CD14-positive monocyte (primary cell): ENCODE results near the gene LAGE3. TPM values are rescaled to one million over a fixed set of nuclear protein-coding genes. Genes with fewer than 3 reads are reported as not detected.

Experiments
- DNase-seq, 3 donors: peaks; one replicate each; pipeline ENCODE4 v3.0.0-alpha.2; 2011 to 2022
- H2AFZ ChIP-seq: 2 replicates; pipeline ENCODE4 v1.6.0; 2012; ENCODE audit warnings: mild to moderate bottlenecking, low read depth, low read length, inconsistent platforms; ENCODE audit not compliant: insufficient read depth, poor library complexity, severe bottlenecking
- H3K27ac ChIP-seq, 2 donors: 1 replicate in 1 of 2; 2 replicates in 1 of 2; pipeline ENCODE4 v1.5.1; 2012 to 2013; ENCODE audit warnings: low read length in 2 of 2, control low read depth in 1 of 2, inconsistent platforms in 1 of 2, low read depth in 1 of 2, mild to moderate bottlenecking in 1 of 2
- H3K27me3 ChIP-seq, 2 donors: one replicate each; pipeline versions ENCODE4 v1.6.0 to v1.6.1; 2011 to 2013; ENCODE audit warnings: low read length in 2 of 2; ENCODE audit not compliant: control insufficient read depth in 2 of 2, insufficient read depth in 2 of 2
- H3K36me3 ChIP-seq, 2 donors: replicated peaks in 1 of 2; 1 replicate in 1 of 2; 2 replicates in 1 of 2; pipeline versions ENCODE4 v1.5.1 to v1.6.1; 2012 to 2013; ENCODE audit warnings: low read length in 2 of 2, control low read depth in 1 of 2, inconsistent platforms in 1 of 2, mild to moderate bottlenecking in 1 of 2; ENCODE audit not compliant: insufficient read depth in 2 of 2, control insufficient read depth in 1 of 2
- H3K4me1 ChIP-seq, 2 donors: 1 replicate in 1 of 2; 2 replicates in 1 of 2; pipeline versions ENCODE4 v1.5.1 to v1.6.1; 2012 to 2013; ENCODE audit warnings: low read length in 2 of 2, control low read depth in 1 of 2, inconsistent platforms in 1 of 2, mild to moderate bottlenecking in 1 of 2, moderate library complexity in 1 of 2; ENCODE audit not compliant: insufficient read depth in 2 of 2, control insufficient read depth in 1 of 2
- H3K4me2 ChIP-seq: replicated peaks from 2 replicates; pipeline ENCODE3; 2012; ENCODE audit warnings: low read length, moderate library complexity, mild to moderate bottlenecking; ENCODE audit not compliant: poor library complexity, severe bottlenecking; ENCODE audit errors: extremely low read depth
- H3K4me3 ChIP-seq, 3 experiments: fragments of 200-600 bp in 1 of 3; sonication (generic) in 1 of 3; replicated peaks in 1 of 3; 1 replicate in 2 of 3; 2 replicates in 1 of 3; pipeline ENCODE4 v1.5.1; 2011 to 2013; ENCODE audit warnings: low read length in 3 of 3, mild to moderate bottlenecking in 3 of 3, control low read depth in 2 of 3, low read depth in 2 of 3, inconsistent platforms in 1 of 3, moderate library complexity in 1 of 3
- H3K79me2 ChIP-seq: 2 replicates; pipeline ENCODE4 v1.6.0; 2012; ENCODE audit warnings: mild to moderate bottlenecking, control low read depth, inconsistent platforms, low read length, moderate library complexity; ENCODE audit not compliant: insufficient read depth
- H3K9ac ChIP-seq: 2 replicates; pipeline ENCODE4 v1.6.0; 2017; ENCODE audit warnings: low read length, mild to moderate bottlenecking; ENCODE audit not compliant: insufficient read depth, poor library complexity, severe bottlenecking
- H3K9me3 ChIP-seq, 2 donors: replicated peaks in 1 of 2; 1 replicate in 1 of 2; 2 replicates in 1 of 2; pipeline versions ENCODE4 v1.5.1 to v1.6.1; 2012 to 2013; ENCODE audit warnings: low read length in 2 of 2, control low read depth in 1 of 2; ENCODE audit not compliant: control insufficient read depth in 1 of 2, insufficient read depth in 1 of 2
- H4K20me1 ChIP-seq: 2 replicates; pipeline ENCODE4 v1.6.0; 2012; ENCODE audit warnings: mild to moderate bottlenecking, low read length, control low read depth, moderate library complexity; ENCODE audit not compliant: insufficient read depth
- H3K27ac Mint-ChIP-seq, 7 donors: one replicate each; pipeline ENCODE4 v1.8.0; 2020; ENCODE audit warnings: mild to moderate bottlenecking in 7 of 7, mixed read lengths in 7 of 7, moderate library complexity in 6 of 7, inconsistent platforms in 2 of 7
- H3K27me3 Mint-ChIP-seq, 3 donors: one replicate each; pipeline ENCODE4 v1.8.0; 2021 to 2022; ENCODE audit warnings: low read depth in 3 of 3, mild to moderate bottlenecking in 3 of 3, mixed read lengths in 3 of 3, moderate library complexity in 3 of 3, inconsistent platforms in 1 of 3
- H3K36me3 Mint-ChIP-seq, 2 donors: one replicate each; pipeline ENCODE4 v1.8.0; 2020; ENCODE audit warnings: mixed read lengths in 2 of 2, inconsistent platforms in 1 of 2, mild to moderate bottlenecking in 1 of 2
- H3K4me1 Mint-ChIP-seq: one replicate; pipeline ENCODE4 v1.8.0; 2020; ENCODE audit warnings: mild to moderate bottlenecking, mixed read lengths
- H3K4me3 Mint-ChIP-seq, 2 donors: one replicate each; pipeline ENCODE4 v1.8.0; 2020; ENCODE audit warnings: mild to moderate bottlenecking in 2 of 2, mixed read lengths in 2 of 2, moderate library complexity in 1 of 2
- H3K9me3 Mint-ChIP-seq, 7 donors: one replicate each; pipeline ENCODE4 v1.8.0; 2020 to 2022; ENCODE audit warnings: mixed read lengths in 7 of 7, mild to moderate bottlenecking in 6 of 7, moderate library complexity in 6 of 7, inconsistent platforms in 2 of 7
- CTCF ChIP-seq: fragments of 200-600 bp; IDR thresholded peaks from one replicate; pipeline ENCODE4 v1.8.0; 2022; ENCODE audit warnings: antibody characterized with exemption, mild to moderate bottlenecking
- WGBS: methylation state at CpG from one replicate; pipeline ENCODE4 v1.1.5; 2013; ENCODE audit warnings: missing lambda C conversion rate; ENCODE audit not compliant: insufficient coverage; 5-methylcytosine and 5-hydroxymethylcytosine counted together
- intact Hi-C, 2 donors: fragments of 100-400 bp; cut with micrococcal nuclease; formaldehyde crosslinking; loops; one replicate each; pipeline versions ENCODE4 v1.15.0 to v1.15.1; 2023
- polyA plus RNA-seq, 3 donors: library from polyadenylated mRNA; depleted of rRNA in 1 of 3; unstranded in 2 of 3; stranded (reverse) in 1 of 3; fragments of 300-500 nt in 2 of 3; fragments of >200 nt in 1 of 3; fragmentation: Illumina TruSeq in 2 of 3; gene quantifications; 1 replicate in 2 of 3; 2 replicates in 1 of 3; pipeline ENCODE4 v1.2.3, GENCODE V29; 2012 to 2021

Gene LAGE3
- polyA plus RNA-seq, 3 donors = 12.4 to 30.9 (median 18.6) TPM

- H3K4me1 Mint-ChIP-seq = no peaks in the 10 kb centered on the region
- peaks cover 0 to 7% (median 4%) of the 10 kb centered on the region in 7 donors for H3K9me3 Mint-ChIP-seq
- no peaks in the 10 kb centered on the region for H3K36me3 ChIP-seq
- H3K36me3 Mint-ChIP-seq = no peaks in the 10 kb centered on the region
- H3K27ac Mint-ChIP-seq = no peak overlapping the region
- H3K9me3 ChIP-seq = peaks cover 0 to 4% of the 10 kb centered on the region in 2 donors
- TF ChIP-seq CTCF = no peak
- H3K27me3 Mint-ChIP-seq = peaks cover 0 to 13% (median 4%) of the 10 kb centered on the region in 3 donors
- WGBS = 92% methylated on average over 10 of the region's 14 CpGs
- H2AFZ ChIP-seq = no peak overlapping the region
- H3K79me2 ChIP-seq = no peaks in the 10 kb centered on the region
- intact Hi-C loops = no loop called here
- no peak overlapping the region for H3K4me3 Mint-ChIP-seq
- no peaks in the 10 kb centered on the region for H3K27me3 ChIP-seq
- no peaks in the 10 kb centered on the region for H3K4me1 ChIP-seq
- no peak overlapping the region for H3K27ac ChIP-seq
- H3K9ac ChIP-seq = no peak overlapping the region
- no peak overlapping the region for H3K4me2 ChIP-seq
- H3K4me3 ChIP-seq = no peak overlapping the region
- no peak for DNase-seq
- no peaks in the 10 kb centered on the region for H4K20me1 ChIP-seq
Observed at GRCh38 chrX:154465601-154466000, 13.5 kb downstream of the LAGE3 start.

- no peak overlapping the region for H2AFZ ChIP-seq
- Mint-ChIP-seq H3K27ac (no peak overlapping the region), H3K36me3 (no peaks in the 10 kb centered on the region), H3K4me1 (no peaks in the 10 kb centered on the region), H3K9me3 (peaks cover 0 to 12% (median 6%) of the 10 kb centered on the region in 7 donors), H3K4me3 (no peak overlapping the region), H3K27me3 (peaks cover 0 to 13% (median 8%) of the 10 kb centered on the region in 3 donors)
- no peak for TF ChIP-seq CTCF
- no peaks in the 10 kb centered on the region for H3K79me2 ChIP-seq
- H3K9me3 ChIP-seq = peaks cover 0 to 4% of the 10 kb centered on the region in 2 donors
- H3K4me2 ChIP-seq = no peak overlapping the region
- no peaks in the 10 kb centered on the region for H4K20me1 ChIP-seq
- no peak overlapping the region for H3K27ac ChIP-seq
- DNase-seq = no peak
- intact Hi-C loops = no loop called here
- H3K27me3 ChIP-seq = no peaks in the 10 kb centered on the region
- WGBS = 97% methylated on average over 16 of the region's 28 CpGs
- no peak overlapping the region for H3K9ac ChIP-seq
- H3K4me3 ChIP-seq = no peak overlapping the region
- H3K4me1 ChIP-seq = no peaks in the 10 kb centered on the region
- H3K36me3 ChIP-seq = no peaks in the 10 kb centered on the region
Observed at GRCh38 chrX:154464806-154465365, 14.2 kb downstream of the LAGE3 start.
